Psoas muscle (tissue), 8 donors: Measurements from ENCODE around the gene TRMT10C. TPM values are rescaled to one million over a fixed set of nuclear protein-coding genes. Genes with fewer than 3 reads are reported as not detected.

Experiments used
- ATAC-seq, 4 donors: fragments of 200-7000 bp; cut with Tn5 transposase; one replicate each; pipeline ENCODE4 v1.9.1; 2020; ENCODE audit warnings: moderate library complexity in 3 of 4, mild to moderate bottlenecking in 2 of 4
- DNase-seq, 2 donors: peaks; one replicate each; pipeline ENCODE4 v3.0.0-alpha.2; 2020
- H3K27ac ChIP-seq: fragments of 200-600 bp; one replicate; pipeline ENCODE4 v1.8.0; 2022
- H3K27me3 ChIP-seq, 3 donors: fragments of 200-600 bp in 1 of 3; one replicate each; pipeline versions ENCODE4 v1.6.1 to v1.8.0; 2013 to 2022; ENCODE audit warnings: low read length in 2 of 3, mild to moderate bottlenecking in 2 of 3, moderate library complexity in 1 of 3; ENCODE audit not compliant: insufficient read depth in 3 of 3
- H3K36me3 ChIP-seq, 2 donors: fragments of 200-600 bp in 1 of 2; one replicate each; pipeline versions ENCODE4 v1.6.1 to v1.8.0; 2013 to 2022; ENCODE audit warnings: low read depth in 1 of 2, mild to moderate bottlenecking in 1 of 2, moderate library complexity in 1 of 2; ENCODE audit not compliant: insufficient read depth in 1 of 2
- H3K4me1 ChIP-seq: fragments of 200-600 bp; one replicate; pipeline ENCODE4 v1.8.0; 2022
- H3K4me3 ChIP-seq: fragments of 200-600 bp; one replicate; pipeline ENCODE4 v1.8.0; 2022; ENCODE audit warnings: mild to moderate bottlenecking
- H3K9me3 ChIP-seq: fragments of 200-600 bp; one replicate; pipeline ENCODE4 v1.8.0; 2022
- WGBS, 3 donors: extraction: QIAGEN DNeasy Blood & Tissue Kit; methylation state at CpG; one replicate each; pipeline versions ENCODE4 v1.1.6 to v1.1.7; 2013; 5-methylcytosine and 5-hydroxymethylcytosine counted together
- intact Hi-C, 2 donors: fragments of 100-400 bp; cut with DNase I; formaldehyde crosslinking; loops; one replicate each; pipeline versions ENCODE4 v1.11.0 to v1.14.2; 2022
- polyA plus RNA-seq, 3 donors: library from polyadenylated mRNA; stranded (reverse); fragments of 200-250 nt; gene quantifications; one replicate each; pipeline ENCODE4 v1.2.3, GENCODE V29; 2013
- total RNA-seq, 4 donors: library from RNA; stranded (reverse); fragmentation: NEBNext Ultra II Directional in 2 of 4; extraction: Animal tissue kit (Norgen Biotek cat#: 25700) in 2 of 4; gene quantifications; one replicate each; pipeline versions ENCODE4 v1.2.1 to v1.2.4, GENCODE V29; 2021 to 2023
- TF ChIP-seq, protein P1 (sequence below): fragments of 200-600 bp; IDR thresholded peaks from one replicate; pipeline ENCODE4 v1.8.0; 2022; ENCODE audit warnings: antibody characterized with exemption
- donor health status: healthy with polysubstance abuse.
- donor health status: DM: no; HTN: no; CAD: no; lungs with moderate emphysema.
- donor health status: Bipolar disorder and iron deficiency.
- donor health status: healthy.
- donor health status: DM: yes; HTN: yes; CAD: no.
- donor health status: DM: no; HTN: no; CAD: no.
- donor health status: DM: no; HTN: no; CAD: no.
- donor health status: DM: yes; HTN: yes; CAD: no.

Gene TRMT10C
- total and polyA plus RNA-seq, 7 donors = 23.4 to 64.0 (median 28.3) TPM

- Histone ChIP-seq H3K27ac (no peak overlapping the region), H3K4me1 (no peaks in the 10 kb centered on the region), H3K27me3 (peaks cover 3 to 24% (median 4%) of the 10 kb centered on the region in 3 donors), H3K9me3 (no peaks in the 10 kb centered on the region), H3K36me3 (no peaks in the 10 kb centered on the region), H3K4me3 (no peak overlapping the region)
- intact Hi-C loops = loop anchor here in 1 of 2 donors (5.0 kb wide), 1 partner anchor 39 kb away; no protein-coding TSS in a partner anchor
- no peak for DNase-seq
- TF ChIP-seq, protein P1, sequence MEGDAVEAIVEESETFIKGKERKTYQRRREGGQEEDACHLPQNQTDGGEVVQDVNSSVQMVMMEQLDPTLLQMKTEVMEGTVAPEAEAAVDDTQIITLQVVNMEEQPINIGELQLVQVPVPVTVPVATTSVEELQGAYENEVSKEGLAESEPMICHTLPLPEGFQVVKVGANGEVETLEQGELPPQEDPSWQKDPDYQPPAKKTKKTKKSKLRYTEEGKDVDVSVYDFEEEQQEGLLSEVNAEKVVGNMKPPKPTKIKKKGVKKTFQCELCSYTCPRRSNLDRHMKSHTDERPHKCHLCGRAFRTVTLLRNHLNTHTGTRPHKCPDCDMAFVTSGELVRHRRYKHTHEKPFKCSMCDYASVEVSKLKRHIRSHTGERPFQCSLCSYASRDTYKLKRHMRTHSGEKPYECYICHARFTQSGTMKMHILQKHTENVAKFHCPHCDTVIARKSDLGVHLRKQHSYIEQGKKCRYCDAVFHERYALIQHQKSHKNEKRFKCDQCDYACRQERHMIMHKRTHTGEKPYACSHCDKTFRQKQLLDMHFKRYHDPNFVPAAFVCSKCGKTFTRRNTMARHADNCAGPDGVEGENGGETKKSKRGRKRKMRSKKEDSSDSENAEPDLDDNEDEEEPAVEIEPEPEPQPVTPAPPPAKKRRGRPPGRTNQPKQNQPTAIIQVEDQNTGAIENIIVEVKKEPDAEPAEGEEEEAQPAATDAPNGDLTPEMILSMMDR = no peak
- ATAC-seq = no peak
- 31 to 39% (median 38%) methylated on average over 3 of the region's 3 CpGs for WGBS, 3 donors
Observed at GRCh38 chr3:101556064-101556463, 5.6 kb upstream of the TRMT10C start.

- DNase-seq = no peak
- Histone ChIP-seq H3K36me3 (peaks cover 0 to 32% of the 10 kb centered on the region in 2 donors), H3K27ac (no peak overlapping the region), H3K27me3 (no peaks in the 10 kb centered on the region), H3K9me3 (no peaks in the 10 kb centered on the region), H3K4me1 (peaks cover 11% of the 10 kb centered on the region), H3K4me3 (no peak overlapping the region)
- TF ChIP-seq, protein P1 = no peak
- intact Hi-C loops = no loop called here
- ATAC-seq = no peak
- 89 to 93% (median 92%) methylated on average over 6 of the region's 6 CpGs for WGBS, 3 donors
Observed at GRCh38 chr3:101567528-101568317, 6.1 kb downstream of the TRMT10C start.

GRCh38 chr3:101571028-101571895 is 9.6 kb downstream of the TRMT10C start:
- no peak for DNase-seq
- TF ChIP-seq, protein P1 = no peak
- H3K36me3 ChIP-seq = peaks cover 0 to 13% of the 10 kb centered on the region in 2 donors
- no peaks in the 10 kb centered on the region for H3K9me3 ChIP-seq
- H3K4me1 ChIP-seq = peaks cover 13% of the 10 kb centered on the region
- WGBS, 3 donors = 70 to 72% (median 70%) methylated on average over 9 of the region's 9 CpGs
- no peak overlapping the region for H3K27ac ChIP-seq
- no peak overlapping the region for H3K4me3 ChIP-seq
- H3K27me3 ChIP-seq = no peaks in the 10 kb centered on the region
- intact Hi-C loops = loop anchor here in 1 of 2 donors (5.0 kb wide), 1 partner anchor 106 kb away; the partner anchor contains the start of gene ZBTB11
- no peak for ATAC-seq

- 1% methylated on average over 46 to 47 of the region's 47 CpGs for WGBS, 3 donors
- ATAC-seq = peak; percentile 91 to 97 (median 94)
Observed at GRCh38 chr3:101573449-101574387, 12.1 kb downstream of the TRMT10C start, which contains the start of gene PCNP. Gene PCNP, plus strand, starts transcription at chr3:101574180. Its CDS starts 36 bp downstream, at chr3:101574216.

More at GRCh38 chr3:101573449-101574387, 12.1 kb downstream of the TRMT10C start, which contains the start of gene PCNP:
- peak within 1 kb of the TSS; percentile 100 for H3K27ac ChIP-seq
- H3K4me3 ChIP-seq = peak within 1 kb of the TSS; percentile 78
- H3K9me3 ChIP-seq = no peaks in the 10 kb centered on the region
- peak; percentile 98 to 99 for DNase-seq
- peaks cover 26% of the 10 kb centered on the region for H3K4me1 ChIP-seq
- intact Hi-C loops = loop anchor here in 1 of 2 donors (2.0 to 5.0 kb wide), 2 partner anchors 61 to 104 kb away; partner anchors contain the start of genes SENP7 and ZBTB11
- H3K27me3 ChIP-seq = no peaks in the 10 kb centered on the region
- TF ChIP-seq, protein P1 = peak; percentile 89
- H3K36me3 ChIP-seq = peaks cover 0 to 16% of the 10 kb centered on the region in 2 donors
